WERI-Rb-1 (cell line): Measurements from ENCODE around the gene PHC2.

ENCODE experiments used
- DNase-seq: peaks from one replicate; pipeline ENCODE4 v3.0.0-alpha.2; 2020
- H3K27ac ChIP-seq: fragments of 250-450 bp; sonication (Bioruptor Pico); 2 replicates; pipeline ENCODE4 v1.5.1; 2020; ENCODE audit warnings: mild to moderate bottlenecking, moderate library complexity
- H3K27me3 ChIP-seq: fragments of 250-450 bp; sonication (Bioruptor Pico); 2 replicates; pipeline ENCODE4 v1.5.1; 2021; ENCODE audit warnings: mild to moderate bottlenecking, low read depth, moderate library complexity; ENCODE audit not compliant: insufficient read depth, severe bottlenecking
- H3K36me3 ChIP-seq: fragments of 250-450 bp; sonication (Bioruptor Pico); 2 replicates; pipeline ENCODE4 v1.5.1; 2020; ENCODE audit warnings: mild to moderate bottlenecking, moderate library complexity
- H3K4me3 ChIP-seq: 2 replicates; pipeline ENCODE4 v1.5.1; 2011; ENCODE audit warnings: low read depth, mild to moderate bottlenecking, control low read depth, low read length
- H3K9me3 ChIP-seq: fragments of 250-450 bp; sonication (Bioruptor Pico); 2 replicates; pipeline ENCODE4 v1.5.1; 2021; ENCODE audit warnings: mild to moderate bottlenecking, moderate library complexity; ENCODE audit not compliant: severe bottlenecking
- CTCF ChIP-seq: IDR thresholded peaks from 2 replicates; pipeline ENCODE4 v1.5.1; 2011; ENCODE audit warnings: low read depth, mild to moderate bottlenecking, control low read depth, inconsistent platforms, low read length

Gene PHC2

DNA sequence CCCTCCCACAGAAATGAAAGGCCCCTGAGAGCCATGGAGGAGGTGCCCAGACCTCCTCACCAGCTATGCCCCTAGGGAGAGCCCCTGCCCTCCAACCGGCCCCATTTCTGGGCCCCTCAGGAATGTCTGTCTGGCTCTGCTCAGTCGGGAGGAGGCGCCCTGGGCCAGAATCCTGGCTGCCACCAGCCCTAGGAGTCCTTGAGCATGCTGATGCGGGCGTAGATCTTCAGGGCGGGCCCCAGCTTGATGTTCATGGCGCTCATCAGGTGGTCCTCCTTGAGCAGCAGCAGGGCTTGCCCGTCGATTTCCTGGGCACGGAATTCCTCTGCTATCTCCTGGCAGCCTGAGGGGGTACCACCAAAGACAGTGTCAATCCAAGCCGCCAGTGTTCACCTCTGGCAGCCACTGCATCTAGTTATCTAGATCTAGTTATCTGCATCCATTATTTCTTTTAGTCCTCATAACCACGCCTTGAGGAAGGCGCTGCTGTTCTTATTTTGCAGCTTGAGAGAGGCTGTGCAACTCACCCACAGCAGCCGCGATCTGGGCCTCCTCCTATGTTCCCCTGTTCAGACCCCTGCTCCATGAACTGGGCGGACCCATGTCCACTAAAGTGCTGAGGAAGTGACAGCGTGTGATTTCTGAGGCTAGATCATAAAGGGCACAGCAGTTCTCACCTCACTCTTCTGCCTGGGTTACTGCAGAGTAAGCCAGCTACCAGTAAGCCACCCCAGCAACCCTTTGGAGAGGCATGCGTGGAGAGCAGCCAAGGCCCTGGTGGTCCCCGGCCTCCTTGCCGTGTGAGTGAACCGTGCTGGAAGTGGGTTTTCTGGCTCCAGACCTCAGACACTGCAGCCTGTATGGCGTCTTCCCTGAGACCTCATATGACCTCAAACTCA is 106.0 kb downstream of the PHC2 start:
- H3K27me3 ChIP-seq: no peaks in the 10 kb centered on the region
- peaks cover 78% of the 10 kb centered on the region for H3K36me3 ChIP-seq
- no peak overlapping the region for H3K4me3 ChIP-seq
- no peak overlapping the region for H3K27ac ChIP-seq
- no peaks in the 10 kb centered on the region for H3K9me3 ChIP-seq
- no peak for TF ChIP-seq CTCF
- DNase-seq: no peak

- no peak for TF ChIP-seq CTCF
- Histone ChIP-seq H3K27me3 (no peaks in the 10 kb centered on the region), H3K4me3 (no peak overlapping the region), H3K27ac (no peak overlapping the region), H3K36me3 (peaks cover 68% of the 10 kb centered on the region), H3K9me3 (no peaks in the 10 kb centered on the region)
- DNase-seq: no peak
Observed at GRCh38 chr1:33323663-33324477, 107.0 kb downstream of the PHC2 start.

DNA sequence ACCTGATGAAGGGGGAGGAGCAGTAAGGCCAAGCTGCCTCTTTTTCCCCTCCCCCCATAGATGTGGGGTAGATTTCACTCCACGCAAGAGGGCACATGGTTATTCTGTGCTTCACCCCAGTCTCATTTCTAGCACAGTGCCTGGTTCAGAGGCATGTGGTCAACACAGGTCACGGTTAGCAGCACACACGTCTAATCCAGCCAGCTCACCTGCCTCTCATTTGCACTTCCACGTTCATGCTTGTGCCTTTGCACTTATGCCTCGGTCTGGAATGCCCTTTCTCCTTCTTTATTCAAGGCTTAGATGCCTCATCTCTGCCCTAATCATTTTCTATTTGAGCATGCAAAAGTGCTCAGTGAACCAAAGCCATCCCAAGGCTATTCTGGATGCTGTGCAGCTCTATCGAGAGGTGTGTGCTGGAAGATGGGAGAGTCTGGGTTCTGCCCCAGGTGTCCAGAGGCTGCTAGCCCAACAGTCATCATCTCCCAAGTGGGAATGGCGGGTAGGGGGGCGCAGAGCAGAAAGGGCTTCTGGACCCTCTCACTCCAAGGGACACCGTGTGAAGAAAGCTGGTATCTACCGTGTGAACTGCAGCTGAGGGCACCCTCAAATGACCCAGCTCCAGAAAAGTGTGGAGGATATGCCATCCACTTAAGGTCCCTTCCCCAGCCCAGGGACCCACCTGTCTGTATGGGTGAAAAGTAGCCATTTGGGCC is 107.9 kb downstream of the PHC2 start:
- Histone ChIP-seq H3K27ac (no peak overlapping the region), H3K9me3 (no peaks in the 10 kb centered on the region), H3K27me3 (no peaks in the 10 kb centered on the region), H3K4me3 (no peak overlapping the region), H3K36me3 (peaks cover 59% of the 10 kb centered on the region)
- no peak for DNase-seq
- no peak for TF ChIP-seq CTCF

DNA sequence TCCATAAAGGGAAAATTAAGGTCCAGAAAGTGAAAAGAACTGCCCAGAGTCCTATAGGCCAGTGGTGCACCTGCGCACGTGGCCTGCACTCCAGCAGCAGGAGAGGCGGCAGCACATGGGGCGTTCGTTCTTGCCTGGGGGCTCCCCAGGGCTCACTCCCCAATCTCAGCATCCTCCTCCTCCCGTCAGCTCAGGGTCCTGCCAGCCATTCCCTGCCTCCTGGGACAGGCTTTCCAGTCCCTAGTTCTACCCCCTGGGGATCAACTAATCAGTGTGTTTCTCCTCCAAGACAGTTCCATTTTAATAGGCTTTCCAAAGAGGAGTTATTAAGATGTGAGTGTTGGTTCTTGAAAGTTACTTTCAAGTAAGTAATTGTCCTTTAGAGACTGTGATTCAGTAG is 108.8 kb downstream of the PHC2 start:
- Histone ChIP-seq H3K36me3 (peaks cover 50% of the 10 kb centered on the region), H3K9me3 (no peaks in the 10 kb centered on the region), H3K27me3 (no peaks in the 10 kb centered on the region), H3K27ac (no peak overlapping the region), H3K4me3 (no peak overlapping the region)
- no peak for DNase-seq
- TF ChIP-seq CTCF: no peak

- Histone ChIP-seq H3K27ac (no peak overlapping the region; the same call in 1 of the 2 replicates), H3K4me3 (no peak overlapping the region), H3K27me3 (no peaks in the 10 kb centered on the region), H3K9me3 (no peaks in the 10 kb centered on the region), H3K36me3 (peaks cover 41% of the 10 kb centered on the region)
- TF ChIP-seq CTCF: no peak
- no peak for DNase-seq
Observed at GRCh38 chr1:33321178-33321577, 109.7 kb downstream of the PHC2 start.
